Putamen (tissue), 1 donor: Measurements from ENCODE around the gene TP73.

ENCODE experiments used
- DNase-seq: peaks from one replicate; pipeline ENCODE4 v3.0.0-alpha.2; 2016; ENCODE audit warnings: low spot score

The TP73 gene

GRCh38 chr1:3689138-3689750, 36.9 kb downstream of the TP73 start:
- DNase-seq = no peak

- DNase-seq = no peak
These were observed 38.2 kb downstream of the TP73 start for GRCh38 chr1:3690282-3691065.

- DNase-seq = no peak
These were observed 39.3 kb downstream of the TP73 start for GRCh38 chr1:3691421-3692204.

GRCh38 chr1:3692598-3692997, 40.3 kb downstream of the TP73 start:
- DNase-seq = no peak

GRCh38 chr1:3693321-3693720, 41.0 kb downstream of the TP73 start:
- DNase-seq = no peak

- no peak for DNase-seq
These were observed 43.3 kb downstream of the TP73 start for GRCh38 chr1:3695326-3696217.

GRCh38 chr1:3696689-3697088, 44.4 kb downstream of the TP73 start:
- DNase-seq = no peak

- no peak for DNase-seq
These were observed 44.8 kb downstream of the TP73 start for GRCh38 chr1:3697104-3697503.

- no peak for DNase-seq
These were observed 45.5 kb downstream of the TP73 start for GRCh38 chr1:3697810-3698209.

- no peak for DNase-seq
These were observed 46.5 kb downstream of the TP73 start for GRCh38 chr1:3698660-3699408.

GRCh38 chr1:3699596-3699995, 47.3 kb downstream of the TP73 start:
- DNase-seq = no peak

- DNase-seq = no peak
These were observed 48.3 kb downstream of the TP73 start for GRCh38 chr1:3700631-3701030.

- no peak for DNase-seq
These were observed 50.2 kb downstream of the TP73 start for GRCh38 chr1:3702528-3702927.

GRCh38 chr1:3702990-3703728, 50.8 kb downstream of the TP73 start:
- no peak for DNase-seq

GRCh38 chr1:3703786-3704371, 51.6 kb downstream of the TP73 start:
- no peak for DNase-seq

GRCh38 chr1:3705341-3705950, 53.1 kb downstream of the TP73 start:
- no peak for DNase-seq

- no peak for DNase-seq
These were observed 54.5 kb downstream of the TP73 start for GRCh38 chr1:3706651-3707297.

- no peak for DNase-seq
These were observed 55.1 kb downstream of the TP73 start for GRCh38 chr1:3707298-3707938.

- no peak for DNase-seq
These were observed 55.6 kb downstream of the TP73 start for GRCh38 chr1:3707939-3708328.
